Measurements from ENCODE around the gene PAF1.

- no peak for TF ChIP-seq POLR2AphosphoS5 (IDR thresholded peaks at IDR 0.05; ENCODE audit: borderline replicate concordance, low read depth, low read length)
- no peak for TF ChIP-seq EZH2 (IDR thresholded peaks at IDR 0.05)
- no peak for TF ChIP-seq FOXP2 (optimal IDR thresholded peaks at IDR 0.05; ENCODE audit: control extremely low read depth, extremely low read length, insufficient read depth)
These were observed 27.9 kb downstream of the PAF1 start for GRCh38 chr19:39362682-39363657.

Measured in SK-N-MC (cell line).